ENCODE results near the gene APC.

DNA sequence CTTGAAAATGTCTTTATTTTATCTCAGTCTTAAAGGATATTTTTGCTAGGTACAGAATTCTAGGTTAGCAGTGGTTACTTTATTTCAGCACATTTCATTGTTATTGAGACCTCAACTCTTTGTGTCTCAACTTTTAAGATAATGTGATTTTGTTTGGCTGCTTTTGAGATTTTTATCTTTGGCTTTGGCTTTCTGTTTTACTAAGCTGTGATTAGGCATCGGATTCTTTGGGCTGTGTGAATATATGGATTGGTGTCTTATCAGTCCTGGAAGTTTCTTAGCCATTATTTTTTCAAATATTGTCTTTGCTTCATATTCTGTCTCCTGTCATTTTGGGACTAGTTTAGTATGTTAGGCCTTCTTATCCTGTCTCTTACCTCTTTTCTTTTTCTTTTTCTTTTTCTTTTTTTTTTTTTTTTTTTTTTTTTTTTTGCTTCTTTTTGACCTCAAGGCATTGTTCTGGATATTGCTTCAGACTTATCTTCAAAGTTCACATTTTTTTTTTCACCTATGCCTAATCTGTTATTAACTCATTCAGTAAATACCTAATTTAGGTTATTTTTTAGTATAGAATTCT lies 20.1 kb upstream of the APC start:
- TF ChIP-seq, protein P1, sequence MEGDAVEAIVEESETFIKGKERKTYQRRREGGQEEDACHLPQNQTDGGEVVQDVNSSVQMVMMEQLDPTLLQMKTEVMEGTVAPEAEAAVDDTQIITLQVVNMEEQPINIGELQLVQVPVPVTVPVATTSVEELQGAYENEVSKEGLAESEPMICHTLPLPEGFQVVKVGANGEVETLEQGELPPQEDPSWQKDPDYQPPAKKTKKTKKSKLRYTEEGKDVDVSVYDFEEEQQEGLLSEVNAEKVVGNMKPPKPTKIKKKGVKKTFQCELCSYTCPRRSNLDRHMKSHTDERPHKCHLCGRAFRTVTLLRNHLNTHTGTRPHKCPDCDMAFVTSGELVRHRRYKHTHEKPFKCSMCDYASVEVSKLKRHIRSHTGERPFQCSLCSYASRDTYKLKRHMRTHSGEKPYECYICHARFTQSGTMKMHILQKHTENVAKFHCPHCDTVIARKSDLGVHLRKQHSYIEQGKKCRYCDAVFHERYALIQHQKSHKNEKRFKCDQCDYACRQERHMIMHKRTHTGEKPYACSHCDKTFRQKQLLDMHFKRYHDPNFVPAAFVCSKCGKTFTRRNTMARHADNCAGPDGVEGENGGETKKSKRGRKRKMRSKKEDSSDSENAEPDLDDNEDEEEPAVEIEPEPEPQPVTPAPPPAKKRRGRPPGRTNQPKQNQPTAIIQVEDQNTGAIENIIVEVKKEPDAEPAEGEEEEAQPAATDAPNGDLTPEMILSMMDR (IDR thresholded peaks at IDR 0.05; ENCODE audit: low read depth, low read length) = no peak
- TF ChIP-seq EZH2phosphoT487 (IDR thresholded peaks at IDR 0.05; ENCODE audit: low read depth) = no peak
